HEK293 (cell line): ENCODE results near the gene OR56B1.

ENCODE experiments used
- CTCF ChIA-PET: fragments of 350-600 bp; formaldehyde crosslinking; extraction: SDS; loops from one replicate; lab custom pipeline; 2021; ENCODE audit warnings: antibody characterized with exemption; lab: Yijun Ruan, JAX
- POLR2A ChIA-PET: fragments of 300-600 bp; formaldehyde crosslinking; extraction: SDS; loops from one replicate; lab custom pipeline; 2020; ENCODE audit warnings: antibody characterized with exemption, inconsistent platforms; lab: Yijun Ruan, JAX
- H3K27ac ChIP-seq: fragments of 200-500 bp; sonication (Bioruptor generic); 2 replicates; pipeline ENCODE4 v1.5.1; 2014; ENCODE audit warnings: low read depth, low read length, control low read depth, inconsistent platforms; ENCODE audit errors: extremely low read depth
- H3K36me3 ChIP-seq, 2 experiments: fragments of 200-500 bp in 1 of 2; sonication (Bioruptor generic) in 1 of 2; 1 replicate in 1 of 2; 2 replicates in 1 of 2; pipeline ENCODE4 v1.5.1; 2014 to 2017; ENCODE audit warnings: inconsistent platforms in 2 of 2, low read length in 2 of 2; ENCODE audit not compliant: control insufficient read depth in 2 of 2, insufficient read depth in 1 of 2
- H3K4me1 ChIP-seq: fragments of 200-500 bp; sonication (Bioruptor generic); 2 replicates; pipeline ENCODE4 v1.5.1; 2014; ENCODE audit warnings: mild to moderate bottlenecking, low read length, inconsistent platforms; ENCODE audit not compliant: control insufficient read depth, insufficient read depth
- H3K4me3 ChIP-seq: 2 replicates; pipeline ENCODE4 v1.5.1; 2011; ENCODE audit warnings: low read depth, mild to moderate bottlenecking, control low read depth, low read length, moderate library complexity
- H3K9me3 ChIP-seq: fragments of 200-500 bp; sonication (Bioruptor generic); 2 replicates; pipeline ENCODE4 v1.5.1; 2014; ENCODE audit warnings: low read depth, low read length, inconsistent platforms; ENCODE audit not compliant: control insufficient read depth, insufficient read depth
- IKZF3 ChIP-seq: fragments of 450-650 bp; IDR thresholded peaks from 2 replicates; pipeline ENCODE4 v1.5.0; 2018; ENCODE audit warnings: missing biosample characterization, mild to moderate bottlenecking, missing genetic modification characterization, moderate library complexity
- KLF8 ChIP-seq: fragments of 450-650 bp; formaldehyde crosslinking; IDR thresholded peaks from 2 replicates; pipeline ENCODE4 v1.5.1; 2016; ENCODE audit warnings: missing biosample characterization, missing genetic modification characterization
- TCF7L2 ChIP-seq: IDR thresholded peaks from 2 replicates; pipeline ENCODE4 v1.6.1; 2011; ENCODE audit warnings: low read depth, mild to moderate bottlenecking, inconsistent platforms, low read length, moderate library complexity, borderline replicate concordance
- ZBTB26 ChIP-seq: fragments of 450-650 bp; formaldehyde crosslinking; optimal IDR thresholded peaks from 2 replicates; pipeline ENCODE3; 2016; ENCODE audit warnings: missing biosample characterization, mild to moderate bottlenecking, missing genetic modification characterization
- ZIC2 ChIP-seq: fragments of 450-650 bp; formaldehyde crosslinking; IDR thresholded peaks from 2 replicates; pipeline ENCODE4 v1.5.1; 2016; ENCODE audit warnings: missing biosample characterization, missing genetic modification characterization
- ZNF23 ChIP-seq: fragments of 450-650 bp; formaldehyde crosslinking; IDR thresholded peaks from 2 replicates; pipeline ENCODE4 v1.5.1; 2016; ENCODE audit warnings: missing biosample characterization, missing genetic modification characterization, borderline replicate concordance
- ZNF280C ChIP-seq: fragments of 450-650 bp; formaldehyde crosslinking; IDR thresholded peaks from 2 replicates; pipeline ENCODE4 v1.5.1; 2016; ENCODE audit warnings: missing biosample characterization, missing genetic modification characterization
- ZNF292 ChIP-seq: fragments of 450-650 bp; formaldehyde crosslinking; IDR thresholded peaks from 2 replicates; pipeline ENCODE4 v1.5.1; 2016; ENCODE audit warnings: low read depth, missing biosample characterization, missing genetic modification characterization, borderline replicate concordance
- ZNF426 ChIP-seq: fragments of 450-650 bp; formaldehyde crosslinking; IDR thresholded peaks from 2 replicates; pipeline ENCODE4 v1.5.1; 2017; ENCODE audit warnings: missing biosample characterization, missing genetic modification characterization, mild to moderate bottlenecking, inconsistent platforms, moderate library complexity
- ZNF521 ChIP-seq: fragments of 450-650 bp; formaldehyde crosslinking; IDR thresholded peaks from 2 replicates; pipeline ENCODE4 v1.5.1; 2017; ENCODE audit warnings: missing biosample characterization, mild to moderate bottlenecking, missing genetic modification characterization
- ZNF549 ChIP-seq: fragments of 450-650 bp; IDR thresholded peaks from 2 replicates; pipeline ENCODE4 v1.5.1; 2018; ENCODE audit warnings: missing biosample characterization, missing genetic modification characterization, mild to moderate bottlenecking, inconsistent platforms, moderate library complexity
- ZNF670 ChIP-seq: fragments of 450-650 bp; formaldehyde crosslinking; IDR thresholded peaks from 2 replicates; pipeline ENCODE4 v1.5.1; 2016; ENCODE audit warnings: missing biosample characterization, missing genetic modification characterization, low read depth
- ZNF830 ChIP-seq: fragments of 450-650 bp; IDR thresholded peaks from 2 replicates; pipeline ENCODE4 v1.5.0; 2018; ENCODE audit warnings: missing biosample characterization, missing genetic modification characterization, low read depth, mild to moderate bottlenecking, moderate library complexity
- ZSCAN30 ChIP-seq: fragments of 450-650 bp; IDR thresholded peaks from 2 replicates; pipeline ENCODE4 v1.5.1; 2018; ENCODE audit warnings: missing biosample characterization, mild to moderate bottlenecking, missing genetic modification characterization, moderate library complexity
- ZSCAN4 ChIP-seq: fragments of 450-650 bp; formaldehyde crosslinking; IDR thresholded peaks from 2 replicates; pipeline ENCODE4 v1.5.1; 2017; ENCODE audit warnings: missing biosample characterization, missing genetic modification characterization
- TF ChIP-seq, protein P1 (sequence below): fragments of 450-650 bp; formaldehyde crosslinking; IDR thresholded peaks from 2 replicates; pipeline ENCODE4 v1.5.1; 2017; ENCODE audit warnings: missing biosample characterization, missing genetic modification characterization
- TF ChIP-seq, protein P2 (sequence below): fragments of 450-650 bp; formaldehyde crosslinking; IDR thresholded peaks from 2 replicates; pipeline ENCODE4 v1.5.1; 2016; ENCODE audit warnings: missing biosample characterization, missing genetic modification characterization
- TF ChIP-seq, protein P3 (sequence below): IDR thresholded peaks from 2 replicates; pipeline ENCODE4 v1.6.1; 2011; ENCODE audit warnings: mild to moderate bottlenecking, low read depth, low read length, borderline replicate concordance
- TF ChIP-seq, protein P4 (sequence below): fragments of 450-650 bp; formaldehyde crosslinking; IDR thresholded peaks from 2 replicates; pipeline ENCODE4 v1.5.1; 2016; ENCODE audit warnings: missing biosample characterization, missing genetic modification characterization
- TF ChIP-seq, protein P5 (sequence below): fragments of 450-650 bp; formaldehyde crosslinking; IDR thresholded peaks from 2 replicates; pipeline ENCODE4 v1.5.1; 2016; ENCODE audit warnings: missing biosample characterization, missing genetic modification characterization

OR56B1 gene

DNA sequence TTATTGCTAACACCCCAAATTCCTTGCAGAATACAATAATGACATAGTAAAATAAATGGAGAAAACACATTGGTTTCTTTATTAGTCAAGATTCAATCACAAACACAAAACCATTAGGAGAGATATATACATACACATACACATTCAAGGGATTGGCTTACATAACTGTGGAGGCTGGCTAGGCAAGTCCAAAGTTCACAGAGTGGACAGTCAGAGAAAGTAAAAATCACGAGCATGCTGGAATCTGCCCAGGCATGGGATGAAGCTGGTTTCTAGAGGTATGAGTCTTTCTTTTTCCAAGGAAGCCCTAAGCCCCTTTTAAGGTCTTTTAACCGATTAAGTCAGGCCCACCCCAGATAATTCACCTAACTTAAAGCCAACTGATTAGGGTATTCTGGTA, 13.6 kb upstream of the OR56B1 start:
- Histone ChIP-seq H3K36me3 (no peaks in the 10 kb centered on the region), H3K9me3 (no peaks in the 10 kb centered on the region), H3K27ac (no peak overlapping the region)
- CTCF ChIA-PET, result no interaction called here
- TF ChIP-seq ZNF292 (no peak), ZNF521 (no peak), ZBTB26 (tag by site-specific recombination) (no peak), TCF7L2 (no peak), ZNF426 (tag by site-specific recombination) (no peak), ZSCAN30 (tag by site-specific recombination) (no peak), ZNF549 (tag by site-specific recombination) (no peak), ZSCAN4 (tag by site-specific recombination) (no peak), ZIC2 (tag by site-specific recombination) (no peak), KLF8 (tag by site-specific recombination) (no peak), ZNF830 (tag by site-specific recombination) (no peak), ZNF670 (tag by site-specific recombination) (no peak), ZNF280C (no peak), ZNF23 (tag by site-specific recombination) (no peak), IKZF3 (tag by site-specific recombination) (no peak)
- TF ChIP-seq, protein P1, sequence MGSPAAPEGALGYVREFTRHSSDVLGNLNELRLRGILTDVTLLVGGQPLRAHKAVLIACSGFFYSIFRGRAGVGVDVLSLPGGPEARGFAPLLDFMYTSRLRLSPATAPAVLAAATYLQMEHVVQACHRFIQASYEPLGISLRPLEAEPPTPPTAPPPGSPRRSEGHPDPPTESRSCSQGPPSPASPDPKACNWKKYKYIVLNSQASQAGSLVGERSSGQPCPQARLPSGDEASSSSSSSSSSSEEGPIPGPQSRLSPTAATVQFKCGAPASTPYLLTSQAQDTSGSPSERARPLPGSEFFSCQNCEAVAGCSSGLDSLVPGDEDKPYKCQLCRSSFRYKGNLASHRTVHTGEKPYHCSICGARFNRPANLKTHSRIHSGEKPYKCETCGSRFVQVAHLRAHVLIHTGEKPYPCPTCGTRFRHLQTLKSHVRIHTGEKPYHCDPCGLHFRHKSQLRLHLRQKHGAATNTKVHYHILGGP, result no peak
- TF ChIP-seq, protein P2, sequence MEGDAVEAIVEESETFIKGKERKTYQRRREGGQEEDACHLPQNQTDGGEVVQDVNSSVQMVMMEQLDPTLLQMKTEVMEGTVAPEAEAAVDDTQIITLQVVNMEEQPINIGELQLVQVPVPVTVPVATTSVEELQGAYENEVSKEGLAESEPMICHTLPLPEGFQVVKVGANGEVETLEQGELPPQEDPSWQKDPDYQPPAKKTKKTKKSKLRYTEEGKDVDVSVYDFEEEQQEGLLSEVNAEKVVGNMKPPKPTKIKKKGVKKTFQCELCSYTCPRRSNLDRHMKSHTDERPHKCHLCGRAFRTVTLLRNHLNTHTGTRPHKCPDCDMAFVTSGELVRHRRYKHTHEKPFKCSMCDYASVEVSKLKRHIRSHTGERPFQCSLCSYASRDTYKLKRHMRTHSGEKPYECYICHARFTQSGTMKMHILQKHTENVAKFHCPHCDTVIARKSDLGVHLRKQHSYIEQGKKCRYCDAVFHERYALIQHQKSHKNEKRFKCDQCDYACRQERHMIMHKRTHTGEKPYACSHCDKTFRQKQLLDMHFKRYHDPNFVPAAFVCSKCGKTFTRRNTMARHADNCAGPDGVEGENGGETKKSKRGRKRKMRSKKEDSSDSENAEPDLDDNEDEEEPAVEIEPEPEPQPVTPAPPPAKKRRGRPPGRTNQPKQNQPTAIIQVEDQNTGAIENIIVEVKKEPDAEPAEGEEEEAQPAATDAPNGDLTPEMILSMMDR (tag by site-specific recombination), result no peak
- TF ChIP-seq, protein P3, sequence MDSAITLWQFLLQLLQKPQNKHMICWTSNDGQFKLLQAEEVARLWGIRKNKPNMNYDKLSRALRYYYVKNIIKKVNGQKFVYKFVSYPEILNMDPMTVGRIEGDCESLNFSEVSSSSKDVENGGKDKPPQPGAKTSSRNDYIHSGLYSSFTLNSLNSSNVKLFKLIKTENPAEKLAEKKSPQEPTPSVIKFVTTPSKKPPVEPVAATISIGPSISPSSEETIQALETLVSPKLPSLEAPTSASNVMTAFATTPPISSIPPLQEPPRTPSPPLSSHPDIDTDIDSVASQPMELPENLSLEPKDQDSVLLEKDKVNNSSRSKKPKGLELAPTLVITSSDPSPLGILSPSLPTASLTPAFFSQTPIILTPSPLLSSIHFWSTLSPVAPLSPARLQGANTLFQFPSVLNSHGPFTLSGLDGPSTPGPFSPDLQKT, result no peak
- TF ChIP-seq, protein P4, sequence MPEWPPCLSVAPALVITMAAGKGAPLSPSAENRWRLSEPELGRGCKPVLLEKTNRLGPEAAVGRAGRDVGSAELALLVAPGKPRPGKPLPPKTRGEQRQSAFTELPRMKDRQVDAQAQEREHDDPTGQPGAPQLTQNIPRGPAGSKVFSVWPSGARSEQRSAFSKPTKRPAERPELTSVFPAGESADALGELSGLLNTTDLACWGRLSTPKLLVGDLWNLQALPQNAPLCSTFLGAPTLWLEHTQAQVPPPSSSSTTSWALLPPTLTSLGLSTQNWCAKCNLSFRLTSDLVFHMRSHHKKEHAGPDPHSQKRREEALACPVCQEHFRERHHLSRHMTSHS, result no peak
- TF ChIP-seq, protein P5, sequence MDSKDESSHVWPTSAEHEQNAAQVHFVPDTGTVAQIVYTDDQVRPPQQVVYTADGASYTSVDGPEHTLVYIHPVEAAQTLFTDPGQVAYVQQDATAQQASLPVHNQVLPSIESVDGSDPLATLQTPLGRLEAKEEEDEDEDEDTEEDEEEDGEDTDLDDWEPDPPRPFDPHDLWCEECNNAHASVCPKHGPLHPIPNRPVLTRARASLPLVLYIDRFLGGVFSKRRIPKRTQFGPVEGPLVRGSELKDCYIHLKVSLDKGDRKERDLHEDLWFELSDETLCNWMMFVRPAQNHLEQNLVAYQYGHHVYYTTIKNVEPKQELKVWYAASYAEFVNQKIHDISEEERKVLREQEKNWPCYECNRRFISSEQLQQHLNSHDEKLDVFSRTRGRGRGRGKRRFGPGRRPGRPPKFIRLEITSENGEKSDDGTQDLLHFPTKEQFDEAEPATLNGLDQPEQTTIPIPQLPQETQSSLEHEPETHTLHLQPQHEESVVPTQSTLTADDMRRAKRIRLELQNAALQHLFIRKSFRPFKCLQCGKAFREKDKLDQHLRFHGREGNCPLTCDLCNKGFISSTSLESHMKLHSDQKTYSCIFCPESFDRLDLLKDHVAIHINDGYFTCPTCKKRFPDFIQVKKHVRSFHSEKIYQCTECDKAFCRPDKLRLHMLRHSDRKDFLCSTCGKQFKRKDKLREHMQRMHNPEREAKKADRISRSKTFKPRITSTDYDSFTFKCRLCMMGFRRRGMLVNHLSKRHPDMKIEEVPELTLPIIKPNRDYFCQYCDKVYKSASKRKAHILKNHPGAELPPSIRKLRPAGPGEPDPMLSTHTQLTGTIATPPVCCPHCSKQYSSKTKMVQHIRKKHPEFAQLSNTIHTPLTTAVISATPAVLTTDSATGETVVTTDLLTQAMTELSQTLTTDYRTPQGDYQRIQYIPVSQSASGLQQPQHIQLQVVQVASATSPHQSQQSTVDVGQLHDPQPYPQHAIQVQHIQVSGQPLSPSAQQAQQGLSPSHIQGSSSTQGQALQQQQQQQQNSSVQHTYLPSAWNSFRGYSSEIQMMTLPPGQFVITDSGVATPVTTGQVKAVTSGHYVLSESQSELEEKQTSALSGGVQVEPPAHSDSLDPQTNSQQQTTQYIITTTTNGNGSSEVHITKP (tag by site-specific recombination), result no peak
- TF ChIP-seq, all 188 proteins: peak for 0
- Histone ChIP-seq H3K4me1 (no peaks in the 10 kb centered on the region), H3K4me3 (no peak overlapping the region)
- POLR2A ChIA-PET, result no interaction called here
